NCI-H748 (cell line): ENCODE measurements around the gene DCC.
A peak's percentile ranks its signal among the peaks of the same experiment; 100 is the strongest.

Experiments used
- DNase-seq: peaks from one replicate; lab custom pipeline; 2025; ENCODE audit not compliant: unreplicated experiment; lab: John Stamatoyannopoulos, UW

DCC gene

GRCh38 chr18:52995875-52996274 is 655.9 kb downstream of the DCC start:
- DNase-seq = peak; percentile 87

GRCh38 chr18:52999633-53000032 is 659.6 kb downstream of the DCC start:
- no peak for DNase-seq

DNA sequence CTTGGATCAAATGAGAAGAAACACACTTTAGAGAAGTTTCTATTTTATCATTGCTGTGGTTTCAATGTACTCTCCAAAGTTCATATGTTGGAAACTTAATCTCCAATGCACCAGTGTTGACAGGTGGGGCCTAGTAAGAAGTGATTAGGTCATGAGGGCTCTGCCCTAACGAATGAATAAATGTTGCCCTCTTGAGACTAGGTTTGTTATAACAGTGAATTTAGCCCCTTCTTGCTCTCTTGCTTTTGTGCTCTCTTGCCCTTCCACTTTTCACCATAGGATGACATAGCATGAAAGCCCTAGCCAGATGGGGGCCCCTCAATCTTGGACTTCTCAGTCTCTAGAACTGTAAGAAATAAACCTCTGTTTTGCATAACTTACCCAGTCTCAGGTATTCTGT is 664.8 kb downstream of the DCC start:
- peak; percentile 10 for DNase-seq

GRCh38 chr18:53018791-53019190 is 678.8 kb downstream of the DCC start:
- no peak for DNase-seq

DNA sequence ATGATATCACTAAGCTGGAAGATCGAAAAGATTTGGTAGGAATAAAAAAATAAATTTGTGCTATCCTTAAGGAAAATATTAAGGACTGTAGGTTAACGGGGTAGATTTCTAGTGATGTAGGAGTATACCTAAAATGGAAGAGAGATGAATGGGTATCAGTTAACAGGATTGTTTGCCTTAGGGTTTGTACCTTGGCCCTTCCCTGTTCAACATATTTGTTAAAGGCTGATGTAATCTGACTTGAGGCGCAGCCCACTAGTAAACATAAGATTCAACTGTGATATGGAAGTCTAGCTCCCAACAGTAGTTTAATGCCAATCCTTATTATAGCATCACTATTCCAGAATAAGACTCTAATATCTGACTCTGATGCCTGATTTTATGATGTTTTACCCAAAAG is 685.2 kb downstream of the DCC start:
- DNase-seq = peak; percentile 61

GRCh38 chr18:53028565-53028964 is 688.6 kb downstream of the DCC start:
- DNase-seq = no peak

- no peak for DNase-seq
Observed at GRCh38 chr18:53033128-53033527, 693.1 kb downstream of the DCC start.

DNA sequence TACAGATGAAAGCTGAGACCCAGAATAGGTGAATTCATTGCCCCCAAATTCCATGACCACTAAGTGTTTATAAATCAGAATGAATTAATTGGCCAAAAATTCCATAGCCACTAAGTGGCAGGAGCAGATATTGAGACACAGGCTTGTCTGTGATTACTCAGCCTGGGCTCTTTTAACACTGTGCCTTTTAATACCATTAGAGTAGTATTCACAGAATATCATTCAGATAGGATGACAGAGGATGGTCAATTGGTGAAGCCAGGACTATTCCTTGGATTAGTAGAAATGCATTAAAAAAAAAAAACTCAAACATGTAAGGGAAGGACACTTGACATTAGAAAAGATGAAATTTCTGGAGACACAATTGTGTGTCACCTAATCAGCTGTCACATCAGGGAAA is 698.6 kb downstream of the DCC start:
- DNase-seq = no peak

DNA sequence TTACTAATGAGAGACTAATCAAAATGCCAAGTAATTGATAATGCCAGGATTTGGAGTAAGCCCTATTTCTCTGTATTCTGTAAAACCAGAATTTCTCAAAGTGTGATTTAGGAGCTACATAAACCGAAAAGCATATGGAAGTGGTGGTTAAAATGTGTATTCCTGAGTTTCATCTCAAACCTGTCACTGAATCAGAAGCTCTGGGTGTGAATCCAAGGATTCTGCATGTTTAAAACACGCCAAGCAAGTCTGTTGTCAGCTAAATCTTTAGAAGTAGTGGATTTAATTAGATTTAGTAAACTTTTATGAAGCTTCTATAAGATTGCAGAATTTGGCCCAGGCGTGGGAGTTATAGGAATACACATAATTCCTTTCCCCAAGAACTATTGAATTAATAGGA is 700.3 kb downstream of the DCC start:
- no peak for DNase-seq

DNA sequence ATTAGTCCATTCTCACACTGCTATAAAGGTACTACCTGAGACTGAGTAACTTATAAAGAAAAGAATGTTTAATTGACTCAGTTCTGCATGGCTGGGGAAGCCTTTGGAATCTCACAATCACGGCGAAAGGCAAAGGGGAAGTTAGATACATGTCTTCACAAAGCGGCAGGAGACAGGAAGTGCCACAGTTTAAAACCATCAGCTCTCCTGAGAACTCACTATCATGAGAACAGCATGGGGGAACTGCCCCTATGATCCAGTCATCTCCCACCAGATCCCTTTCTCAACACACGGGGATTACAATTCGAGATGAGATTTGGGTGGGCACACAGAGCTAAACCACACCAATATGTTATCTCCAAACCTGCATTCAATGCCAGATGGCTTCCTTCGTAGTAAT is 716.1 kb downstream of the DCC start:
- no peak for DNase-seq

DNA sequence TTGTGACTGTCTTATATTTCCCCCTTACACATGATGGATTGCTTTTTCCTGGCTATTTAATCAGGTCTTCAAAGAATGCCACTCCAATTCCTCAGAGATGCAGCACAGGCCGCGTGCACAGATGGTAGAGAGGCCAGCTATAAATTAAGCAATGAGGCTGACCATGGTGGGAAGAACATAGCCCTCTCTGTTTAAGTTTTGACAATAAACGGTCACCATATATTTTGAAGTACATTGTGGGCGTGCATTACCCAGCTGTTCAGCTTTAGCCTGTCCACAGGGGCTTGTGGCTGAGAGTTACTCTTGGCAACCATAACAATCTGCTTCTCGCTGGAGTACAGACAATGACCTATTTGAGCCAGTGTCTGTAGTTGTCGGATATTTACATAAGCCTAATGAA is 730.8 kb downstream of the DCC start:
- DNase-seq = peak; percentile 84

- no peak for DNase-seq
Observed at GRCh38 chr18:53080687-53081086, 740.7 kb downstream of the DCC start.

DNA sequence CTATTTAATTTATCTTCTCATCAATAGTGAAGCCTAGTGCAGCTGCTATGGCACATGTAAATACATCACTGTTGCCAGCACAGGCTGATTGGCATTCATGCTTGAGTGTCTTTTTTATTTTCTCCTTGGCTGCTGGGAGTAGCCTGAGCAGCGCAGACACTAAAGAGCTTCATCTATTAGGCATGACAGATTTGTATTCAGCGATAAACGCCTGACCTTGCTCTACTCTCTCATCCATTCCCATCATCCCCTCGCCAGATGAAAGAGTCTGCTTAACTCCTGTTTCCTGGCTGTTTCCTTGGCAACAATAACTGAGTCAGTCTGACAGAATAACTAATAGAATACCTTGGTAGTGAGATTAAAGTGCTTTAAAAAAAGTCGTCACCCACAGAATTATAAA is 753.6 kb downstream of the DCC start:
- DNase-seq = peak; percentile 29

DNA sequence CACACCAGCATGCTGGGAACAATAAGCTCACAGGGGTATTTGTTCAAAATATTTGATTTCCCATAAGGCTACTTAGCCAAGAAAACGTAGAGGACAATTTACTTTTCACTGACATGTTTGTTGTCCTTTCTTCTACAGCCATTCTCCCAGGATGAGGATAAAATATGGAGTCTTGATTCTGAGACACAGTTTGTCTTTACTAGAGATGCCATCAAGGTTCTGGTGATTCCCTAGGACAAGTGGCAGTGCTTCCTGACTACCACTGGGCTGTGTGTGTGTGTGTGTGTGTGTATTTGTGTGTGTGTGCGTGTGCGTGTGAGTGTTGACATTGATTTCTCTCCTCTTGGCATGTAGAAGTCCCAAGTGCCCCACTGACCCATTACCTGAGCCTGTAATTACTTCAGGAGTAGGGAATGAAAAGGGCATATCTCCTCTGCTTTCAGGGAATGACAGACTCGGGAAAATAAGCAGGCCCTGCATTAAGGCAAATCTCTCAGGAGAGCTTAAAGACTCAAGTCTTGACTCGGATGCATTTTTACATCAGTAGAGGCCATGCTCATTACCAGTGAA is 761.6 kb downstream of the DCC start:
- no peak for DNase-seq

DNA sequence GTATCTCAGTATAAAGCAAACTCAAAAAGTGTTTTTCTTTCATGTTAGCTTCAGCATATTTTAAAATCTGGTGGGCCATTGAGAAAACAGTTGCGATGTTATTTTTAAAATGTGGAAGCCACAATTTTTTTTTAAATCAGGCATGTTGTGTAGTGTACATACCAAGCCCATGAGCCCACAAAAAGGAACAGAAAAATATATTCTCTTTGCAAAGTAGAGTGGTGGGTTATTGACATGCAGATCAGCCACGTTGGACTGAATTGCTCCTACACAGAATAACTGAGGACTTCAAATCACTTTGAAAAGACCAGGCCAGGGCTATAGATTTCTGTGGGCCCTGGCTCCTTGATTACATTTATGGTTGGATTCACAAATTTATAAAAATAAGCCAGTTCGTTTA is 774.4 kb downstream of the DCC start:
- no peak for DNase-seq

DNA sequence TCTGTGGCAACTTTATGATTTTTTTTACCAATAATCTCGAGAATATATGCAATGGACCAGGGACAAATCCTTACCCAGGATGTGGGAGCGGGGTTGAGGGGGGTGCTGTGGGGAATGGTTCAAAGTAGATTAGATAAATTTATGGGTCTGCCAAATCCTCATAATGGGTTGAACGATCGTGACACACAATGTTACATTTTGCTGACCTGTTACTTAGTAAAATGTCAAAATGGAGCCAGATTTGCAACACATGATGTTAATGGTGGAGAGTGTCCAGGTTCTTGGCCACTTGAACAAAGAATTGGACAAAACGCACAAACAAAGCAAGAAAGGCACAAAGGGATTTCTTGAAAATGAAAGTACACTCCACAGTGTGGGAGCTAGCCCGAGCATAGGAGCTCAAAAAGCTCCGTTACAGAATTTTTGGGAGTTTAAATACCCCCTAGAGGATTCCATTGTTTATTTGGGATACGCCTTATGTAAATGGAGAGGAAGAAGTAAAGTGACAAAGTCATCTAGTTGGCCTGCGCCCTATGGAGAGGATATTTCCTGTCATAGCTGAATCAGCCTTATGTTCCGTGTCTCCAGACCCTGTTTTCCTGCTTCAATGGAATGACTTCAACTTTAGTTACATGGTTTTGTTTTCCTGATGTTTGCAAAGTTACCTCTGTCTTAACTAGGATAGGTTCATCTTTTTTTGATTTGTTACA is 776.0 kb downstream of the DCC start:
- no peak for DNase-seq

DNA sequence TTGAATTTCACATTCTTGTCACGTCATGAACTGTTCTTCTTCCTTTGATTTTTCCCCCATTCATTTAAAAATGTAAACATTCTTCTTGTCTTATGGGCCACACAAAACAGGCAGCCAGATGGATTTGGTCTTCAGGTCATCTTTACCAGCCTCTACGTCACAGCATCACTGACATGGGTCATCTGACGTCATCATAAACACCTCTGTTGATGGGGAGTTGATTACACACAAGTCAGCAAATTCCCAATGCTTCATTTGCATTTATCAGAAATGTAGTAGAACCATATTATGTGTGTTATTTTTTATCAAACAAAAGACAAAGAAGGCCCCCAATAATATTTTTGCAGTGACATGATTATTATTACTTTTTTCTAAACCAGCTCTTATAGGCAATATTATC is 777.9 kb downstream of the DCC start:
- DNase-seq = no peak

DNA sequence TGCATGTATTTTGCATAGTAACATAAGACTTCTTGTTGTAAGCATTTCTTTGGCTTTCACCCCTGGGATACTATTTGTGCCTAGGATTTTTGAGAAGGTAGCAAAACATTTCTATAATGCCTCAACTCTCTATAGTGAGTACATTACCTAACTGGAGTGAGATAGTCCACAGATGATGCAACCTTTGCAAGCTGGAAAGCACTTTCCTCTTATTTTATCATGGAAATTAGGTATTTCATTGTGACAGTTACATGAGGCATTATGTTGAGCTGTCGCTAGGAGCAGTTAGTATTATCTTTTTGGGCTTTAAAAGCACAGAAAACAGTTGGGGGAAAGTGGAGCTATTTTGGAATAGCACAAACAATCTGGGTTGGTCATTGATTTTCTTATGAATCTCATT is 786.2 kb downstream of the DCC start:
- no peak for DNase-seq

- no peak for DNase-seq
Observed at GRCh38 chr18:53131001-53131400, 791.0 kb downstream of the DCC start.

- no peak for DNase-seq
Observed at GRCh38 chr18:53134711-53135110, 794.7 kb downstream of the DCC start.

DNA sequence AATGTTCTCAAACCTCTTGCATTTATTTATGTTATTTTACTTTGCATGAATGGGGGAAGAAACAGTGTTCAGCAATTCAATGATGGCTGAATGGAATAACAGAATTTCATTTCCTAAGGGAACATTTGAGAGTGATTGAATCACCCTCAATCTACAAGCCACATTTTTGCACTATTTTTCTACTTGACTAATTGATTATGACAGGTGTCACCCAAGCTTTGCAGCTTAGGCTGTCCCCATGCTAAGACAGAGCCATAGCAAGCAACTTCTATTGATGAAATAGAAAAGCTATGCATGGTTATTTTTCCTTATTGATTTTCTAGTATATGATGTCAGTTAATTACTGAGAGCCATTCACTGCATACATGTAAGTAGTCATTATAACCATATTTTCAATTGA is 795.7 kb downstream of the DCC start:
- DNase-seq = no peak

- DNase-seq = no peak
Observed at GRCh38 chr18:53139746-53140500, 799.9 kb downstream of the DCC start.
